Esophagus squamous epithelium (tissue), 5 donors: ENCODE data around the gene OR2A7. TPM values are rescaled to one million over a fixed set of nuclear protein-coding genes. Genes with fewer than 3 reads are reported as not detected.
"Not testable (repeated sequence)": the region's sequence is repeated elsewhere in the genome, so short reads cannot be mapped to it uniquely, and the experiment has no call there.

Experiments
- DNase-seq: peaks from one replicate; lab custom pipeline; 2025; lab: John Stamatoyannopoulos, UW
- H3K27ac ChIP-seq, 4 donors: fragments of 200-600 bp; sonication (generic); one replicate each; pipeline ENCODE4 v1.5.1; 2016 to 2019; ENCODE audit warnings: mild to moderate bottlenecking in 1 of 4
- H3K27me3 ChIP-seq, 4 donors: fragments of 200-600 bp; sonication (generic); 1 replicate in 3 of 4; 2 replicates in 1 of 4; pipeline versions ENCODE4 v1.5.1 to v1.6.0; 2017 to 2021; ENCODE audit warnings: antibody characterized with exemption in 1 of 4
- H3K36me3 ChIP-seq, 3 donors: fragments of 200-600 bp; sonication (generic); one replicate each; pipeline ENCODE4 v1.5.1; 2016 to 2019
- H3K4me1 ChIP-seq, 3 donors: fragments of 200-600 bp; sonication (generic); one replicate each; pipeline ENCODE4 v1.5.1; 2017 to 2019
- H3K4me3 ChIP-seq, 4 donors: fragments of 200-600 bp; sonication (generic); 1 replicate in 3 of 4; 2 replicates in 1 of 4; pipeline ENCODE4 v1.5.1; 2016 to 2019; ENCODE audit warnings: mild to moderate bottlenecking in 2 of 4, moderate library complexity in 1 of 4
- H3K9me3 ChIP-seq, 3 donors: fragments of 200-600 bp; sonication (generic); one replicate each; pipeline ENCODE4 v1.5.1; 2016 to 2019
- CTCF ChIP-seq, 6 experiments: fragments of 450-650 bp in 4 of 6; fragments of 200-600 bp in 2 of 6; sonication (generic) in 2 of 6; IDR thresholded peaks; one replicate each; pipeline ENCODE4 v1.5.1; 2016 to 2019; ENCODE audit warnings: antibody characterized with exemption in 6 of 6, mild to moderate bottlenecking in 4 of 6, moderate library complexity in 4 of 6
- POLR2A ChIP-seq, 4 donors: fragments of 450-650 bp; IDR thresholded peaks; one replicate each; pipeline ENCODE4 v1.6.1; 2017; ENCODE audit warnings: antibody characterized with exemption in 4 of 4, mild to moderate bottlenecking in 4 of 4, moderate library complexity in 3 of 4
- WGBS, 2 donors: methylation state at CpG; one replicate each; pipeline ENCODE4 v1.1.5; 2018; 5-methylcytosine and 5-hydroxymethylcytosine counted together
- intact Hi-C: fragments of 100-400 bp; cut with DNase I; formaldehyde crosslinking; loops from one replicate; pipeline ENCODE4 v1.15.0; 2022
- total RNA-seq, 4 donors: library from RNA; depleted of rRNA; stranded (reverse); fragments of >200 nt; gene quantifications; one replicate each; pipeline ENCODE4 v1.1.0, GENCODE V29; 2016
- donor health status: DM: yes; HTN: yes; CAD: no.

Gene OR2A7
- total RNA-seq, 4 donors from 2014 or later, result 1.9 to 12.6 (median 6.6) TPM

- 100% methylated on average over 1 of the region's 4 CpGs; no CpG with 5 or more reads in 1 of the 2 donors for WGBS, 2 donors
- H3K36me3 ChIP-seq, DNase-seq, H3K4me3 ChIP-seq, H3K27ac ChIP-seq, H3K4me1 ChIP-seq, H3K9me3 ChIP-seq, intact Hi-C loops, H3K27me3 ChIP-seq: not testable (repeated sequence)
Measured at GRCh38 chr7:144282490-144282889, 17.9 kb upstream of the OR2A7 start.

- WGBS, 2 donors, result no CpG with 5 or more reads among the region's 8 CpGs
- H3K9me3 ChIP-seq, H3K4me1 ChIP-seq, DNase-seq, H3K27ac ChIP-seq, intact Hi-C loops, H3K27me3 ChIP-seq, H3K4me3 ChIP-seq, H3K36me3 ChIP-seq: not testable (repeated sequence)
Measured at GRCh38 chr7:144281981-144282380, 17.4 kb upstream of the OR2A7 start.

DNA sequence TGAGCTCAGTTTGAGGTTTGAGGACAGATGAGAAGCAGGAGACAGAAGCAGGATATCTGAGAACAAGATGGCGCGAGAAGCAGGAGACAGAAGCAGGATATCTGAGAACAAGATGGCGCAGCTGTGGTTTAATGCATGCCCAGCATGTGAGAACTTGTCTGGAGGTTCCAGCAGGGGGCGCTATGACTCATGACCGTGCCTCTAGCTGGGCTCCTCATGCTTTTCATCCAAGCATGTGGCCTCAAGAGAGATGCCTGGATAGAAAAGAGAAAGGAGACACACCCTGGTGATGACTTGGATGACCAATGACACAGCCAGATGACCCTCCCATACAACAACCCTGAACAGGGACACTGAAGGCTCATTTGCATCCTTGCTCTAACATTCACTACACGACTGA is 15.4 kb upstream of the OR2A7 start:
- WGBS, 2 donors, result 80 to 96% methylated on average over 3 of the region's 6 CpGs
- DNase-seq, result not testable (repeated sequence)

DNA sequence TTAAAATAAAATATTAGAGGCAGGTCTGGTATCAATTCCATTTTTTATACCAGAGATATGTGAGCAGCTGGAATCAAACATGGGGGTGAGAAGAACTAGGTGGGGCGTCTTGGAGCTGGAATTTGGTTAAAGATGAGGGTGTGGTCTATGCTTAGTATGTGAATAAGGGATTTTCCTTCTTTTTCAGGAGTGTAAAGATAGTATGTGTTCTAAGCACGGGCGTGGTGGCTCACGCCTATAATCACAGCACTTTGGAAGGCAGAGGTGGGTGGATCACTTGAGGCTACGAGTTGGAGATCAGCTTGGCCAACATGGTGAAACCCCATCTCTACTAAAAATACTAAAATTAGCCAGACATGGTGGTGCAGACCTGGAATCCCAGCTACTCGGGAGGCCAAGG is 10.7 kb upstream of the OR2A7 start:
- H3K36me3 ChIP-seq, H3K27me3 ChIP-seq, H3K4me1 ChIP-seq, H3K27ac ChIP-seq, DNase-seq, H3K4me3 ChIP-seq, H3K9me3 ChIP-seq, intact Hi-C loops: not testable (repeated sequence)
- no CpG with 5 or more reads among the region's 6 CpGs for WGBS, 2 donors

More for the DNA sequence above, 15.4 kb upstream of the OR2A7 start:
- H3K4me1 ChIP-seq, H3K4me3 ChIP-seq, H3K9me3 ChIP-seq, intact Hi-C loops, H3K27ac ChIP-seq, H3K27me3 ChIP-seq, H3K36me3 ChIP-seq: not testable (repeated sequence)

- DNase-seq, intact Hi-C loops, H3K4me1 ChIP-seq, H3K27ac ChIP-seq, H3K36me3 ChIP-seq, H3K9me3 ChIP-seq, H3K4me3 ChIP-seq, H3K27me3 ChIP-seq: not testable (repeated sequence)
- WGBS, 2 donors, result no CpG with 5 or more reads among the region's 19 CpGs
Measured at GRCh38 chr7:144269188-144269587, 4.6 kb upstream of the OR2A7 start, which contains the start of gene CTAGE8. Gene CTAGE8, minus strand, starts transcription at chr7:144269288. Its CDS starts 38 bp downstream, at chr7:144269250.

DNA sequence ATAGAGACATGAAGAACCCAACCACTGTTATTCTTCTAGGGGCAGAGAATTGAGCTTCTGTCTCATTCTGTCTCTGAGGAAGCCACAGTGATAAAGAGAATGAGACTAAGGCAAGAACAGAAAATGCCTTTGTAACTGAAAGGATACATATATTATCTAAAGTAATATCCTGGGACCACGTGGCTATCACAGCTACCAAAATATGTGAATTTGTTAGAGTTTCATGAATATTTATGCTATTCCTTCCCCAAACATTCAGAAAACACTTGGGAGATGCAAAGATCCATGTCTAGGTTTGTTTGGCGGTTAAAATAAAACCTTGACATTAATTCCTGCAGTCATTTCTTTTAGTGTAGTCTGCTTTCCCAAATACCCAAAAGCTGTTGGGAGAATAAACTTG is 2.5 kb downstream of the OR2A7 start:
- H3K9me3 ChIP-seq, DNase-seq, H3K36me3 ChIP-seq, H3K4me3 ChIP-seq, H3K4me1 ChIP-seq, intact Hi-C loops, H3K27ac ChIP-seq, H3K27me3 ChIP-seq: not testable (repeated sequence)
- WGBS, 2 donors, result no CpG with 5 or more reads among the region's 2 CpGs

- H3K27me3 ChIP-seq, H3K4me3 ChIP-seq, DNase-seq, H3K4me1 ChIP-seq, H3K36me3 ChIP-seq, intact Hi-C loops, H3K27ac ChIP-seq, H3K9me3 ChIP-seq: not testable (repeated sequence)
- no CpG with 5 or more reads among the region's 14 CpGs for WGBS, 2 donors
Measured at GRCh38 chr7:144259067-144259466, 5.5 kb downstream of the OR2A7 start.

- DNase-seq, result no peak
- WGBS, 2 donors, result 81 to 88% methylated on average over 3 of the region's 3 CpGs
- no peaks in the 10 kb centered on the region for H3K36me3 ChIP-seq
- TF ChIP-seq POLR2A (IDR thresholded peaks at IDR 0.05), result no peak
- no peak for TF ChIP-seq CTCF (IDR thresholded peaks at IDR 0.05)
- no peaks in the 10 kb centered on the region for H3K27me3 ChIP-seq
- no peaks in the 10 kb centered on the region for H3K4me1 ChIP-seq
- no peaks in the 10 kb centered on the region for H3K9me3 ChIP-seq
- no peak overlapping the region for H3K4me3 ChIP-seq
- H3K27ac ChIP-seq, result no peak overlapping the region
- intact Hi-C loops, result no loop called here
Measured at GRCh38 chr7:144256112-144256511, 8.5 kb downstream of the OR2A7 start.

DNA sequence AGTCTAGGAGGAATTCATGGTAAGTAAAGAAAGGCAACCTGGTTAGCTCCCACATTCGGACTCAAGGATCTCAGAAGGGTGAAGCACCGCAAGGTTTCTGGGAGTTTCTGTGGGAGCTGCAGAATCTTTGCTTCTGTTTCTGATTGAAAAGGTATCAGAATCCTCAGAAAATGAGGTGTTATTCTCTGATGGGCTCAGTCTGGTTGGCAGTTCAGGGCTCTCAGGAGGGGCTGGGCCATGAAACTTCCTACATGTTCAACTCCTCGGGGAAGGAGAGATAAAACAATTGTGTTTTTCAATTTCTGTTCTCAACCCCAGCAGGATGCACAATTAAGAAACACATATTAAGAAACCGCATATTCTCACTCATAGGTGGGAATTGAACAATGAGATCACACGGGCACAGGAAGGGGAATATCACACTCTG is 9.1 kb downstream of the OR2A7 start:
- no peak for DNase-seq
- Histone ChIP-seq H3K4me1 (no peaks in the 10 kb centered on the region), H3K4me3 (no peak overlapping the region), H3K9me3 (no peaks in the 10 kb centered on the region), H3K36me3 (no peaks in the 10 kb centered on the region), H3K27ac (no peak overlapping the region), H3K27me3 (no peaks in the 10 kb centered on the region)
- TF ChIP-seq POLR2A (IDR thresholded peaks at IDR 0.05), result no peak
- no peak for TF ChIP-seq CTCF (IDR thresholded peaks at IDR 0.05)
- 89 to 93% methylated on average over 3 to 4 of the region's 5 CpGs for WGBS, 2 donors
- intact Hi-C loops, result no loop called here

- H3K36me3 ChIP-seq, intact Hi-C loops: not testable (repeated sequence)
Measured at GRCh38 chr7:144252307-144252706, 12.3 kb downstream of the OR2A7 start.

GRCh38 chr7:144247674-144248330 is 16.8 kb downstream of the OR2A7 start:
- WGBS, 2 donors, result no CpG with 5 or more reads among the region's 1 CpG
- H3K9me3 ChIP-seq, H3K4me3 ChIP-seq, H3K4me1 ChIP-seq, H3K27ac ChIP-seq, intact Hi-C loops, H3K27me3 ChIP-seq, DNase-seq, H3K36me3 ChIP-seq: not testable (repeated sequence)

More at GRCh38 chr7:144252307-144252706, 12.3 kb downstream of the OR2A7 start:
- H3K4me3 ChIP-seq, H3K4me1 ChIP-seq, H3K9me3 ChIP-seq, H3K27me3 ChIP-seq, H3K27ac ChIP-seq, DNase-seq: not testable (repeated sequence)
- WGBS, 2 donors, result no CpG with 5 or more reads among the region's 4 CpGs
